NK-92 (cell line): Measurements from ENCODE around the gene SELENOH.
"Not testable (repeated sequence)": the region's sequence is repeated elsewhere in the genome, so short reads cannot be mapped to it uniquely, and the experiment has no call there.

ENCODE experiments used
- DNase-seq: peaks from one replicate; lab custom pipeline; 2025; ENCODE audit not compliant: unreplicated experiment; lab: John Stamatoyannopoulos, UW

SELENOH gene

GRCh38 chr11:57741132-57742086 lies at the start of gene SELENOH:
TSS of gene SELENOH (plus strand) at chr11:57741491. CDS start at chr11:57741596, 105 bp downstream.
- peak; percentile 65 for DNase-seq

DNA sequence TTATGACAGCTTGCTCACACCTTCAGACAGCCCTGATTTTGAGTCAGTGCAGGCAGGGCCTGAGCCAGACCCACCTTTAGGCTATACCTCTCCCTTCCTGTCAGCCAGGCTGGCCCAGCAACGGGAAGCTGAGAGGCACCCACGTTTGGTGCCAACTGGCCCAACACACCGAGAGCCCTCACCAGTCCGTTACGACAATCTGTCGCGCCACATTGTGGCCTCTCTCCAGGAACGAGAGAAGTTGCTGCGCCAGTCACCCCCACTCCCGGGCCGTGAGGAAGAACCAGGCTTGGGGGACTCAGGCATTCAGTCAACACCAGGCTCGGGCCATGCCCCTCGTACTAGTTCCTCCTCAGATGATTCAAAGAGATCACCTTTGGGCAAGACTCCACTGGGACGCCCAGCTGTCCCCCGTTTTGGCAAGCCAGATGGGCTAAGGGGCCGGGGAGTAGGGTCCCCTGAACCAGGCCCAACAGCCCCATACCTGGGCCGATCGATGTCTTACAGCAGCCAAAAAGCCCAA lies 42.4 kb upstream of the SELENOH start:
- no peak for DNase-seq

DNA sequence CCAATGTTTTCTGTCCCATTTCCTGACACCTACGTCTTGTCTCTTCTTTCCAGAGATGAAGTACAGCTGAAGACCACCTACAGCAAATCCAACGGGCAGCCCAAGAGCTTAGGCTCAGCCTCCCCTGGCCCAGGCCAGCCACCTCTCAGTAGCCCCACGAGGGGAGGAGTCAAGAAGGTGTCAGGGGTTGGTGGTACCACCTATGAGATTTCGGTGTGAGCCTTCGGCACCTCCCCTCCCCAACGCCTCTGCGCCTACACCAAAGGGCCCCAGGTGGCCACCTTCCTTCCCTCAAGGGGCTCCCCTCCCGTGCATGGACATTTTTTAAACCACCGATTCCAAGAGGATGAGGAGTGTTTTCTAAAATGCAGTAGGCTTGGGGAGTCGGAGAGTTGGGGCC lies 41.5 kb upstream of the SELENOH start:
- DNase-seq = no peak

DNA sequence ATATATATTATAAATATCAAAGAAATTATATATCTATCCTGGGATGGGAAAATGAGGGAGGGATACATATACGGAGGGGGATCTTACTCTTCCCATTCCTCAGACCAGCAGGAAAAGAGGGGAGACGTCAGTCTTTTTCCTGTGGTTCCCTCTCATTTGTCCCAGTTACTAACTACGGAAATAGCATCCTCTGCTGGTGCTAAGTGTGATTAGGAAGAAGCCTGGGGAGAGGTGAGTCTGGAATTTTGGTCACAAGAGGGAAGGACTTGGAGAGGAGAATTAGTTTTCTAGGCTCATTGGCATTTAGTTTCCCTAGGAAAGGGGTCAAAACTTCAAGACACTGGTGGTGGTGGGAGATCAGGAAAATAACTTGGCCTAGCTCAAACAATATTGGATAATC lies 40.9 kb upstream of the SELENOH start:
- DNase-seq = no peak

DNA sequence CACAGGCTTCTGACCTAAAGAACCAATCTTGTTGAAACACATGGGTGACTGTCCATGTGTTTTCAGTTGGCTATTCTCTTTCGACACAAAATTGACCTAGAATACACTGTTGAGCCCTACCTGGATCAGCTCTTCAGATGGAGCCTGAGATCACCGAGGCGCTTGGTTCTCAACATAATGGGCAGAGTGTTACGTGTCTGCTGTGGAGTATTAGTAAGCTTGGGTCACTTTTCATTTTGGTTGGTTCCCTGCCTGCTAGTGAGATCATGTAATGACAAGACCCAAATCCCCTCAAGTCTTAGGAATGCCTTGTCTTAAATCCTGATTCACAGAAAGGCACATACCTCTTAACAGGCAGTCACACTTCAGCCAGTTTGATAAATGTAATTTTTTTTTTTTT lies 38.0 kb upstream of the SELENOH start:
- DNase-seq = no peak

DNA sequence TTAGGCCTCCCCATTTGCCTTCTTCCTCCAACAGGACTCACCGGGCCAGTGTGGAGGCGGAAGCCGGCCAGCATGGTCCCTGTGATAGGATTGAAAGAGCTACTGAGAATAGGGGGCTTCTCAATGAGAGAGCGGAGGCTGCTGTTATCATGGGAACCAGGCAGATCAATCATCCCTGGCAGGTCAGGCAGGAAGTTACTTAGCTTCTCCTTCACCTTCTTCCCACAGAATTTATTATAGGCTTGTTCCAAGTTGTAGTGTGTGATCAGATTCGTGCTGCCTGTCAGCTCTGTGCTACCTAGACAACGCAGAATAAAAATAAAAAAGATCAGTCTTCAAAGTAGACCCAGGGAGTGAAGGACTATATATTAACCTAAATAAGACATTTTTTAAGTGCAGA lies 36.4 kb upstream of the SELENOH start:
- no peak for DNase-seq

DNA sequence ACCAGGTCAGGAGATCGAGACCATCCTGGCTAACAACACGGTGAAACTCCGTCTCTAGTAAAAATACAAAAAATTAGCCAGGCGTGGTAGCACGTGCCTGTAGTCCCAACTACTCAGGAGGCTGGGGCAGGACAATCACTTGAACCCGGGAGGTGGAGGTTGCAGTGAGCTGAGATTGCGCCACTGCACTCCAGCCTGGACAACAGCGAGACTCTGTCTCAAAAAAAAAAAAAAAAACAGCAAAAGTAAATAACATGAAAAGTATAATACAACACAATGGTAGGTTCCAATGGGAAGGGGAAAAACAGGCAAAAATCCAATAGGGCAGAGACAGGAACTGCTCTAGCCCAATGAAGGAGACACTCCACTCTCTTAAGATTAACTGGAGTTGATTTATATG lies 35.9 kb upstream of the SELENOH start:
- not testable (repeated sequence) for DNase-seq

- no peak for DNase-seq
Measured at GRCh38 chr11:57709802-57710367, 31.4 kb upstream of the SELENOH start.

GRCh38 chr11:57711414-57712255 lies 29.7 kb upstream of the SELENOH start, which contains the start of gene MED19:
TSS of gene MED19 (minus strand) at chr11:57712215. CDS start at chr11:57712179, 36 bp downstream.
- no peak for DNase-seq

DNA sequence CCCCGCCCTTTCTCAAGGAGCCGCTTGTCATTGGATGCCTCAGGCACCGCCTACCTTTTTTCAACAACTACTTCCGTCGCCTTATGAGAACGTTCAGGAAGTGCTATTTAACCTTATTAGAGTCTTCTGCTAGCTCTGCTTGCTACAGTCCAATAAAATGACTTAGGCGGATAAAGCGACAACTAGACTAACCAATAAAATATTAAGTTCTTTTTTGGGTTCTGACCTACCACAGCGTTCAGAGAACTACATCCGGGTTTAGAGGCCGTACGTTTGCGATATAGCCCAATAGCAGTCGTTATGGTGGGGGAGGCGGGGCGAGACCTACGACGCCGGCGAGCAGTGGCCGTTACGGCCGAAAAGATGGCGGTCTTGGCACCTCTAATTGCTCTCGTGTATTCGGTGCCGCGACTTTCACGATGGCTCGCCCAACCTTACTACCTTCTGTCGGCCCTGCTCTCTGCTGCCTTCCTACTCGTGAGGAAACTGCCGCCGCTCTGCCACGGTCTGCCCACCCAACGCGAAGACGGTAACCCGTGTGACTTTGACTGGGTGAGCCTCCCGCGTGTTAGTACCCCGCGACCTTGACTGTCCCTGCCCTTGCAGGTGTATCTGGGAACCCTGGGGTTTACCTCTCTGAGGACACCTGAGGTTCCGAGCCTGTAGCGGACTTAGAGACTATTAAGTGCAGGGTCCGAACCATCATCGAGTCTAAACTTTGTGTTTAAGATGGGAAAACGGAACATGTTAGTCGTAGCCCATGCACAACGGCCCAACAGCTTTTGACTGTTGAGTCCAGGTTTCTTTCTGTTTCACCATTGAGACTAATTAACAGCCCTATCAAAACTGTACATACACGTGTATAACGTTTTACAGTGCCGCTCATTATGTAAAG lies 28.8 kb upstream of the SELENOH start, which contains the start of gene TMX2:
TMX2 (plus strand) TSS at position 338 of the 895 bp plus-strand sequence; CDS start at position 364, 26 bp downstream.
- peak; percentile 69 for DNase-seq

DNA sequence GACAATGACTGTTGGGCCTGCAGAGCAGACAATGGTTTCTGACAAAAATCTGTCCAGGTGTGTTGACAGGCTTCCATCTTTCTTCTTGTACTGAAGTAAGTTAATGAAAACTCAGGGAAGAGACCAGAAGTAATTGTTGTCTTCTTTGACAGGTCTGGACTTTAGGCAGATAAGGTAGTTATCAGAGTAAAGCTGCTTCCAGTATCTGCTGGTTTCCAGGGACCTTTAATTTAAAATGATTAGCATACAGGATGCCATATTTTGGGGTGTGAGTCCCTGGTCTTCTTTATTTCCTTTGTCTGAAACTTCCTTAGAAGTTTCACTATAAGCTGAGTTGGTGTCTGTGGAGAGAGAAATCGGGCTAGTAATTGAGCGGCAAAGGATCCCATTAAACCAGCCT lies 27.5 kb upstream of the SELENOH start:
- DNase-seq = no peak

- DNase-seq = not testable (repeated sequence)
Measured at GRCh38 chr11:57716726-57717125, 24.6 kb upstream of the SELENOH start.

GRCh38 chr11:57727185-57727584 lies 14.1 kb upstream of the SELENOH start:
- no peak for DNase-seq

GRCh38 chr11:57728829-57729228 lies 12.5 kb upstream of the SELENOH start:
- DNase-seq = no peak

GRCh38 chr11:57729479-57729878 lies 11.8 kb upstream of the SELENOH start:
- DNase-seq = no peak

DNA sequence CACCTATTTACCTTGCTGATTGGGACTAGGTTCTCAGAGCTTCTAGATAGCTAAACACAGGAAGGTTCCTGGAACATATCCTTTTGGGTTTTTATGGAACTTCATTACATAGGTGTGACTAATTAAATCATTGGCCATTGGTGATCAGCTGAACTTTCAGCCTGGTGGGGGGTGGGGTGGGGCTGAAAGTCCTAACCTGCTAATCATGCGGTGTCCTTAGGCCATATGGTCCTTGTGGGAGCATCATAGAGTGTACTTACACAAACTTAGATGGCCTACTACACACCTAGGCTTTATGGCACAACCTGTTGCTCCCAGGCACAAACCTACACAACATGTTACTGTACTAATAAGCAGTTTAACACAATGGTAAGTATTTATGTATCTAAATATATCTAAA lies 8.6 kb upstream of the SELENOH start:
- no peak for DNase-seq

DNA sequence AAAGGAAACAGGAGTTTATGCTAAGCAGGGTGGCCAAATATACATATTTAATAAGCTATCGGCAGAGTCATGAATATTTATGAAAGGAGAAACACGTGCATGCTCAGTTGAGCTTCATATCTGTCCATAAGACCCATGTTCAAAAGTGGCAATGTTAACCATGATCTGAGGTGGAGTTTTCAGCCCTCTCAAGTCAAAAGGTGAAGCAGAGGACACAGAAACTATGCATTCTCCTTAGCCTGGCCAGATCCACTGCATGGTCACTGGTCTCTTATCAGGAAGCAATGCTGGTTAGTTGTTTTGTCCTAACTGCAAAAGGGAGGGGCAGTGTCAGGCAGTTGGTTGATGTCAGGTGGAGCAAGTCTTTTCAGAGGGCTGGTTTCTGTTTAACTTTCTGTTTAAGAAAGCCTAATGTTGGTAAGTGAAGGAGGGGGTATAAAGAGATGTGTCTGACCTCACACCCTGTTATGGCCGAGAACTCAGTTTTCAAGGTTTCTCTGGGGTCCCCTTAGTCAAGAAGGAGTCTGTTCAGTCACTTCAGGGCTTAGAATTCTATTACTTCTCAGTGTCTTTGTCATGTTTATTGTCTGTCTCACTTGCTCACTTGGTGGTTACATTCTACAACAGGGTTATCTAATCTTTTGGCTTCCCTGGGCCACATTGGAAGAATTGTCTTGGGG lies 5.5 kb upstream of the SELENOH start:
- no peak for DNase-seq

DNA sequence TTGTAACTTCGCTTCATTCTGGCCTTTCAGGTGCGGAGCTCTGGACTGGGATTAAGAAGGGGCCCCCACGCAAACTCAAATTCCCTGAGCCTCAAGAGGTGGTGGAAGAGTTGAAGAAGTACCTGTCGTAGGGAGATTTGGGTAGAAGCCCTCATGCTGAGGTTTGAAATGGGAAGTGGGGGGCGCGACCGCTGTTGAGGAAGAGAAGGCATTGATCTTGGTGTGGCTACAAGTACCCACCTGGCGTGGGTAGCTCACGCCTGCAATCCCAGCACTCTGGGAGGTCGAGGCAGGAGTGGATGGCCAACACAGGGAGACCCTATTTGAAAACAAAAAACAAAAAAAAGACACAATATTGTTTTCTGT lies 779 bp downstream of the SELENOH start:
- no peak for DNase-seq

GRCh38 chr11:57744357-57744756 lies 3.1 kb downstream of the SELENOH start:
- no peak for DNase-seq

GRCh38 chr11:57745206-57745605 lies 3.9 kb downstream of the SELENOH start:
- DNase-seq = no peak
